OCI-LY1 (cell line): ENCODE data around the gene GAS6.

Source experiments
- H2AFZ ChIP-seq: fragments of 200-600 bp; sonication (generic), shearing (Covaris generic); 2 replicates; pipeline ENCODE4 v1.6.0; 2014; ENCODE audit warnings: antibody characterized with exemption, mild to moderate bottlenecking, low read length
- H3F3A ChIP-seq: fragments of 200-600 bp; sonication (generic), shearing (Covaris generic); 2 replicates; pipeline ENCODE4 v1.6.0; 2014; ENCODE audit warnings: mild to moderate bottlenecking, antibody characterized with exemption, low read length, moderate library complexity; ENCODE audit not compliant: insufficient read depth
- H3K27ac ChIP-seq: fragments of 200-600 bp; sonication (generic); 2 replicates; pipeline ENCODE4 v1.5.1; 2014; ENCODE audit warnings: low read length, mixed run types, mild to moderate bottlenecking, low read depth; ENCODE audit not compliant: poor library complexity, severe bottlenecking
- H3K27me3 ChIP-seq: fragments of 200-600 bp; sonication (generic); 2 replicates; pipeline ENCODE4 v1.6.0; 2014; ENCODE audit warnings: antibody characterized with exemption, mild to moderate bottlenecking, low read length, moderate library complexity; ENCODE audit not compliant: insufficient read depth
- H3K36me3 ChIP-seq: fragments of 200-600 bp; sonication (generic); 2 replicates; pipeline ENCODE4 v1.6.1; 2014; ENCODE audit warnings: mild to moderate bottlenecking, antibody characterized with exemption, low read length, moderate library complexity, mixed read lengths; ENCODE audit not compliant: insufficient read depth
- H3K4me1 ChIP-seq: fragments of 200-600 bp; sonication (generic); 2 replicates; pipeline ENCODE4 v1.5.1; 2014; ENCODE audit warnings: mild to moderate bottlenecking, low read length, moderate library complexity; ENCODE audit not compliant: insufficient read depth, severe bottlenecking
- H3K4me2 ChIP-seq: fragments of 200-600 bp; sonication (generic), shearing (Covaris generic); 2 replicates; pipeline ENCODE4 v1.6.1; 2014; ENCODE audit warnings: low read length
- H3K4me3 ChIP-seq: fragments of 200-600 bp; sonication (generic); 2 replicates; pipeline ENCODE4 v1.5.1; 2014; ENCODE audit warnings: low read length, low read depth, mild to moderate bottlenecking, mixed read lengths; ENCODE audit not compliant: poor library complexity, severe bottlenecking
- H3K79me2 ChIP-seq: fragments of 200-600 bp; shearing (Covaris generic); 2 replicates; pipeline ENCODE4 v1.6.1; 2016; ENCODE audit warnings: mixed run types, low read length, mixed read lengths; ENCODE audit not compliant: insufficient read depth
- H3K9ac ChIP-seq: fragments of 200-600 bp; sonication (generic), shearing (Covaris generic); 2 replicates; pipeline ENCODE4 v1.6.1; 2014; ENCODE audit warnings: mild to moderate bottlenecking, low read length, mixed read lengths
- H3K9me2 ChIP-seq: fragments of 200-600 bp; sonication (generic), shearing (Covaris generic); 2 replicates; pipeline ENCODE4 v1.6.1; 2014; ENCODE audit warnings: low read depth, mild to moderate bottlenecking, low read length, mixed read lengths
- H3K9me3 ChIP-seq: fragments of 200-600 bp; shearing (Covaris generic); 2 replicates; pipeline ENCODE4 v1.6.1; 2014; ENCODE audit warnings: low read length, mixed read lengths
- H4K20me1 ChIP-seq: fragments of 200-600 bp; sonication (generic), shearing (Covaris generic); 2 replicates; pipeline ENCODE4 v1.6.0; 2016; ENCODE audit warnings: mild to moderate bottlenecking, low read length; ENCODE audit not compliant: insufficient read depth
- CTCF ChIP-seq: fragments of 200-600 bp; sonication (generic), shearing (Covaris generic); IDR thresholded peaks from 2 replicates; pipeline ENCODE4 v1.5.1; 2017; ENCODE audit warnings: mild to moderate bottlenecking, antibody characterized with exemption, low read length, moderate library complexity, mixed read lengths
- EZH2 ChIP-seq: fragments of 200-600 bp; sonication (generic), shearing (Covaris generic); IDR thresholded peaks from 2 replicates; pipeline ENCODE4 v1.8.0; 2017; ENCODE audit warnings: borderline replicate concordance, mixed run types, mild to moderate bottlenecking, antibody characterized with exemption, low read length, moderate library complexity, mixed read lengths

The GAS6 gene

GRCh38 chr13:113774177-113775107, 89.4 kb downstream of the GAS6 start:
- Histone ChIP-seq H4K20me1 (no peaks in the 10 kb centered on the region), H3K4me2 (no peak overlapping the region), H3K27me3 (peaks cover 8% of the 10 kb centered on the region; the same call in 1 of the 2 replicates), H3K4me1 (no peaks in the 10 kb centered on the region), H3K9ac (no peak overlapping the region), H2AFZ (no peak overlapping the region), H3K9me3 (no peaks in the 10 kb centered on the region), H3K79me2 (no peaks in the 10 kb centered on the region), H3K9me2 (no peaks in the 10 kb centered on the region), H3K36me3 (no peaks in the 10 kb centered on the region), H3K27ac (no peak overlapping the region), H3F3A (no peaks in the 10 kb centered on the region), H3K4me3 (no peak overlapping the region)
- TF ChIP-seq CTCF (no peak), EZH2 (no peak)

DNA sequence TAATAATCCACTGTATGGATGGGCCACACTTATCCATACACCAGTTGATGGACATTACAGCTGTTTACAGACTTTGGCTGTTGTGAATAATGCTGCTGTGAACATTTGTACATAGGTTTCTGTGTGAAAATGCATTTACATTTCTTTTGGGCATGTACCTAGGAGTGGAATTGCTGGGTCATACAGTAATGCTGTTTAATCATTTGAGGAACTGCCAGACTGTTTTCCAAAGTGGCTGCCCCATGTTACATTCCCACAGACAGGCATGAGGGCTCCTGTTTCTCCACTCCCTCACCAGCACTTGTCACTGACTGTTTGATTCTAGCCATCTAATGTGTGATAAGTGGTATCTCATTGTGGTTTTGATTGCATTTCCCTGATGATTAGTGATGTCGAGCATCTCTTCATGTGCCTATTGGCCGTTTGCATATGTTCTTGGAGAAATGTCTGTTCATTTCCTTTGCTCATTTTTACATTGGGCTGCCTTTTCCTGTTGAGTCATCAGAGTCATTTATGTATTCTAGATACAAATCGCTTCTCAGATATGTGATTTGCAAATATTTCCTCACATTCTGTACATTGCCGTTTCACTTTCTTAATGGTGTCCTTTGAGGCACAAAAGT, 92.1 kb downstream of the GAS6 start:
- Histone ChIP-seq H3K4me2 (no peak overlapping the region), H3K4me1 (no peaks in the 10 kb centered on the region), H3K9me2 (no peaks in the 10 kb centered on the region), H3K4me3 (no peak overlapping the region), H3K27me3 (peaks cover 8% of the 10 kb centered on the region; the same call in 1 of the 2 replicates), H3K79me2 (no peaks in the 10 kb centered on the region), H3K27ac (no peak overlapping the region), H3K9ac (no peak overlapping the region), H3K36me3 (no peaks in the 10 kb centered on the region), H3F3A (no peaks in the 10 kb centered on the region), H4K20me1 (no peaks in the 10 kb centered on the region), H2AFZ (no peak overlapping the region), H3K9me3 (no peaks in the 10 kb centered on the region)
- TF ChIP-seq EZH2 (no peak), CTCF (no peak)

- no peak overlapping the region for H3K4me2 ChIP-seq
- H3K4me3 ChIP-seq: no peak overlapping the region
- no peaks in the 10 kb centered on the region for H3K4me1 ChIP-seq
- no peaks in the 10 kb centered on the region for H3K9me3 ChIP-seq
- peaks cover 8% of the 10 kb centered on the region; the same call in 1 of the 2 replicates for H3K27me3 ChIP-seq
- H3K27ac ChIP-seq: no peak overlapping the region
- no peak overlapping the region for H2AFZ ChIP-seq
- no peak for TF ChIP-seq CTCF
- TF ChIP-seq EZH2: no peak
- no peaks in the 10 kb centered on the region for H3K79me2 ChIP-seq
- H3K9me2 ChIP-seq: no peaks in the 10 kb centered on the region
- H4K20me1 ChIP-seq: no peaks in the 10 kb centered on the region
- H3F3A ChIP-seq: no peaks in the 10 kb centered on the region
- H3K36me3 ChIP-seq: no peaks in the 10 kb centered on the region
- H3K9ac ChIP-seq: no peak overlapping the region
These were observed 92.9 kb downstream of the GAS6 start for GRCh38 chr13:113770937-113771336.
